H9 (cell line): ENCODE results near the gene KRTAP4-5. TPM values are rescaled to one million over a fixed set of nuclear protein-coding genes. Genes with fewer than 3 reads are reported as not detected.

Experiments used
- DNase-seq: peaks from one replicate; pipeline ENCODE4 v3.0.0-alpha.2; 2017
- H2AFZ ChIP-seq: one replicate; pipeline ENCODE4 v1.6.1; 2013; ENCODE audit warnings: mild to moderate bottlenecking, low read length, control low read depth, moderate library complexity
- H2AK5ac ChIP-seq: 2 replicates; pipeline ENCODE4 v1.6.1; 2013; ENCODE audit warnings: low read length, control low read depth, mixed read lengths; ENCODE audit not compliant: insufficient read length
- H2BK120ac ChIP-seq: one replicate; pipeline ENCODE4 v1.6.1; 2013; ENCODE audit warnings: low read depth, mild to moderate bottlenecking, low read length, control low read depth, inconsistent platforms; ENCODE audit not compliant: poor library complexity, severe bottlenecking
- H2BK12ac ChIP-seq: 2 replicates; pipeline ENCODE4 v1.6.1; 2013; ENCODE audit warnings: low read length, control low read depth, mixed read lengths, low read depth; ENCODE audit not compliant: insufficient read length
- H2BK15ac ChIP-seq: 2 replicates; pipeline ENCODE4 v1.6.1; 2013; ENCODE audit warnings: low read depth, low read length, control low read depth
- H2BK20ac ChIP-seq: one replicate; pipeline ENCODE4 v1.6.1; 2013; ENCODE audit warnings: low read depth, mild to moderate bottlenecking, low read length, control low read depth, inconsistent platforms; ENCODE audit not compliant: poor library complexity, severe bottlenecking
- H2BK5ac ChIP-seq: 2 replicates; pipeline ENCODE4 v1.6.1; 2013; ENCODE audit warnings: low read length, control low read depth, mixed read lengths; ENCODE audit not compliant: insufficient read length
- H3K14ac ChIP-seq: 2 replicates; pipeline ENCODE4 v1.6.1; 2013; ENCODE audit warnings: low read length, control low read depth; ENCODE audit not compliant: insufficient read depth
- H3K18ac ChIP-seq: 2 replicates; pipeline ENCODE4 v1.6.1; 2013; ENCODE audit warnings: low read depth, mild to moderate bottlenecking, mixed read lengths, low read length, control low read depth; ENCODE audit not compliant: insufficient read length
- H3K23ac ChIP-seq: 2 replicates; pipeline ENCODE4 v1.6.1; 2013; ENCODE audit warnings: low read length, control low read depth, mixed read lengths, low read depth; ENCODE audit not compliant: insufficient read length
- H3K23me2 ChIP-seq: 2 replicates; pipeline ENCODE4 v1.6.1; 2013; ENCODE audit warnings: low read depth, mild to moderate bottlenecking, mixed read lengths, low read length, control low read depth; ENCODE audit not compliant: insufficient read length, poor library complexity, severe bottlenecking
- H3K27ac ChIP-seq: 2 replicates; pipeline ENCODE4 v1.5.1; 2013; ENCODE audit warnings: low read length, control low read depth, mixed read lengths, low read depth; ENCODE audit not compliant: insufficient read length
- H3K27me3 ChIP-seq: 2 replicates; pipeline ENCODE4 v1.6.1; 2013; ENCODE audit warnings: low read length, control low read depth, inconsistent platforms; ENCODE audit not compliant: insufficient read depth
- H3K4ac ChIP-seq: 2 replicates; pipeline ENCODE4 v1.6.1; 2013; ENCODE audit warnings: low read depth, mild to moderate bottlenecking, control low read depth, inconsistent platforms, low read length, moderate library complexity
- H3K4me1 ChIP-seq: 2 replicates; pipeline ENCODE4 v1.6.1; 2013; ENCODE audit warnings: low read length, control low read depth, inconsistent platforms; ENCODE audit not compliant: insufficient read depth
- H3K4me2 ChIP-seq: 2 replicates; pipeline ENCODE4 v1.6.1; 2013; ENCODE audit warnings: low read length, control low read depth, mixed read lengths; ENCODE audit not compliant: insufficient read length, insufficient read depth
- H3K56ac ChIP-seq: 2 replicates; pipeline ENCODE4 v1.6.1; 2013; ENCODE audit warnings: low read depth, mild to moderate bottlenecking, mixed read lengths, low read length, control low read depth; ENCODE audit not compliant: insufficient read length
- H3K79me1 ChIP-seq: 2 replicates; pipeline ENCODE4 v1.6.1; 2013; ENCODE audit warnings: low read depth, mild to moderate bottlenecking, moderate library complexity, low read length, control low read depth, inconsistent platforms; ENCODE audit not compliant: insufficient read depth, poor library complexity, severe bottlenecking
- H3K79me2 ChIP-seq: 2 replicates; pipeline ENCODE4 v1.6.1; 2013; ENCODE audit warnings: low read length, control low read depth, inconsistent platforms; ENCODE audit not compliant: insufficient read depth
- H3K9ac ChIP-seq: 2 replicates; pipeline ENCODE4 v1.6.1; 2013; ENCODE audit warnings: low read length, control low read depth, mixed read lengths; ENCODE audit not compliant: insufficient read length; ENCODE audit errors: extremely low read depth
- H3K9me3 ChIP-seq: one replicate; pipeline ENCODE4 v1.6.1; 2013; ENCODE audit warnings: low read depth, low read length, inconsistent platforms; ENCODE audit not compliant: control insufficient read depth
- H3T11ph ChIP-seq: one replicate; pipeline ENCODE4 v1.6.1; 2013; ENCODE audit warnings: mild to moderate bottlenecking, low read length, control low read depth, inconsistent platforms
- H4K20me1 ChIP-seq: one replicate; pipeline ENCODE4 v1.6.1; 2013; ENCODE audit not compliant: control insufficient read depth, insufficient read length, insufficient read depth
- H4K5ac ChIP-seq: 2 replicates; pipeline ENCODE4 v1.6.1; 2013; ENCODE audit warnings: low read depth, mild to moderate bottlenecking, mixed read lengths, low read length, control low read depth; ENCODE audit not compliant: insufficient read length
- H4K8ac ChIP-seq: replicated peaks from 2 replicates; pipeline ENCODE4 v1.6.1; 2013; ENCODE audit warnings: low read length, control low read depth, mixed read lengths, low read depth; ENCODE audit not compliant: insufficient read length
- H4K91ac ChIP-seq: 2 replicates; pipeline ENCODE4 v1.6.1; 2013; ENCODE audit warnings: low read depth, mild to moderate bottlenecking, moderate library complexity, mixed read lengths, low read length, control low read depth; ENCODE audit not compliant: insufficient read length
- H3K27ac Mint-ChIP-seq, 3 experiments: 2 replicates in 2 of 3; 3 replicates in 1 of 3; pipeline ENCODE4 v1.8.0; 2020 to 2021; ENCODE audit warnings: mixed read lengths in 3 of 3, mild to moderate bottlenecking in 1 of 3, moderate library complexity in 1 of 3
- H3K27me3 Mint-ChIP-seq: 2 replicates; pipeline ENCODE4 v1.8.0; 2021; ENCODE audit warnings: low read depth, mild to moderate bottlenecking, moderate library complexity, mixed read lengths
- H3K36me3 Mint-ChIP-seq, 3 experiments: 2 replicates in 2 of 3; 3 replicates in 1 of 3; pipeline ENCODE4 v1.8.0; 2020 to 2021; ENCODE audit warnings: low read depth in 3 of 3, mixed read lengths in 3 of 3; ENCODE audit not compliant: insufficient read depth in 1 of 3
- H3K4me1 Mint-ChIP-seq, 2 experiments: 2 replicates each; pipeline ENCODE4 v1.8.0; 2020; ENCODE audit warnings: mixed read lengths in 2 of 2
- H3K4me3 Mint-ChIP-seq, 2 experiments: 2 replicates in 1 of 2; 3 replicates in 1 of 2; pipeline ENCODE4 v1.8.0; 2020 to 2021; ENCODE audit warnings: mild to moderate bottlenecking in 2 of 2, mixed read lengths in 2 of 2, moderate library complexity in 1 of 2
- H3K9me3 Mint-ChIP-seq, 2 experiments: 2 replicates in 1 of 2; 3 replicates in 1 of 2; pipeline ENCODE4 v1.8.0; 2020; ENCODE audit warnings: mild to moderate bottlenecking in 2 of 2, mixed read lengths in 2 of 2, moderate library complexity in 1 of 2
- WGBS: extraction: QIAGEN DNeasy Blood & Tissue Kit; methylation state at CpG from one replicate; pipeline ENCODE4 v1.1.7; 2013; ENCODE audit warnings: missing lambda C conversion rate, low lambda C conversion rate, mixed read lengths; ENCODE audit not compliant: insufficient read length; ENCODE audit errors: extremely low coverage; 5-methylcytosine and 5-hydroxymethylcytosine counted together
- total RNA-seq: library from RNA; stranded (reverse); gene quantifications from 2 replicates; pipeline ENCODE4 v1.2.1, GENCODE V29; 2021
- TF ChIP-seq, protein P1 (sequence below): fragments of 200-600 bp; sonication (generic); conservative IDR thresholded peaks from 3 replicates; pipeline ENCODE4 v1.8.0; 2021; ENCODE audit warnings: antibody characterized with exemption, mild to moderate bottlenecking

KRTAP4-5 gene
- total RNA-seq, 1 experiment from 2014 or later = not detected

DNA sequence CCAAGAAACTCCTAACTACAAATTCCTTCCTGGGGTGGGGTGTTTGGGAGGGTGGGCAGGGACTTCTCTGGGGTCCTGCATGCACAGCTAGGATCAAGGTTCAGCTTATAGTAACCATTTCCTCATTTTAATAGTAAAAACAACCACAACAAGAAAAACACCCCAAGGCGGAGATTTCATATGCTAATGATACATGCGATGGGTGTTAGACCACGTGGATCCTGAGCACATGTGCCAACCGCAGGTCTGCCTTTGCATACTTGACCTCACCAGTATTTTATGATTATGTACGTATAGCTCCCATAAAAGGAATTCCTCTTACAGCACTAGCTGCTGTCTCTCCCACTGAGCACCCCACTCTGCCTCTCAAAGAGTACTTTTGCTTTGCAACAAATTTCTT, 33.3 kb downstream of the KRTAP4-5 start:
- H3K4me3 Mint-ChIP-seq = no peak overlapping the region
- no peak overlapping the region for H3K27ac Mint-ChIP-seq
- no peak overlapping the region for H4K91ac ChIP-seq
- H3K9me3 Mint-ChIP-seq = peaks cover 21 to 36% of the 10 kb centered on the region in 2 experiments
- no peak overlapping the region for H2BK15ac ChIP-seq
- H3K79me1 ChIP-seq = no peaks in the 10 kb centered on the region
- no peaks in the 10 kb centered on the region for H3K27me3 ChIP-seq
- H3K18ac ChIP-seq = no peak overlapping the region
- H3K4me1 Mint-ChIP-seq = peaks cover 28 to 30% of the 10 kb centered on the region in 2 experiments
- no peak overlapping the region for H3K4me2 ChIP-seq
- H2AK5ac ChIP-seq = no peak overlapping the region
- H4K5ac ChIP-seq = no peak overlapping the region
- no peaks in the 10 kb centered on the region for H3K79me2 ChIP-seq
- H3K56ac ChIP-seq = no peak overlapping the region
- no peak overlapping the region for H3K4ac ChIP-seq
- no peak overlapping the region for H3T11ph ChIP-seq
- H3K4me1 ChIP-seq = no peaks in the 10 kb centered on the region
- H3K23me2 ChIP-seq = no peaks in the 10 kb centered on the region
- no peak overlapping the region for H2BK12ac ChIP-seq
- H3K27me3 Mint-ChIP-seq = no peaks in the 10 kb centered on the region
- no peak overlapping the region for H2BK5ac ChIP-seq
- H3K9me3 ChIP-seq = peaks cover 4% of the 10 kb centered on the region
- H3K9ac ChIP-seq = no peak overlapping the region
- H3K14ac ChIP-seq = no peak overlapping the region
- no CpG with 5 or more reads among the region's 5 CpGs for WGBS
- H3K27ac ChIP-seq = no peak overlapping the region
- H2BK20ac ChIP-seq = no peak overlapping the region
- TF ChIP-seq, protein P1, sequence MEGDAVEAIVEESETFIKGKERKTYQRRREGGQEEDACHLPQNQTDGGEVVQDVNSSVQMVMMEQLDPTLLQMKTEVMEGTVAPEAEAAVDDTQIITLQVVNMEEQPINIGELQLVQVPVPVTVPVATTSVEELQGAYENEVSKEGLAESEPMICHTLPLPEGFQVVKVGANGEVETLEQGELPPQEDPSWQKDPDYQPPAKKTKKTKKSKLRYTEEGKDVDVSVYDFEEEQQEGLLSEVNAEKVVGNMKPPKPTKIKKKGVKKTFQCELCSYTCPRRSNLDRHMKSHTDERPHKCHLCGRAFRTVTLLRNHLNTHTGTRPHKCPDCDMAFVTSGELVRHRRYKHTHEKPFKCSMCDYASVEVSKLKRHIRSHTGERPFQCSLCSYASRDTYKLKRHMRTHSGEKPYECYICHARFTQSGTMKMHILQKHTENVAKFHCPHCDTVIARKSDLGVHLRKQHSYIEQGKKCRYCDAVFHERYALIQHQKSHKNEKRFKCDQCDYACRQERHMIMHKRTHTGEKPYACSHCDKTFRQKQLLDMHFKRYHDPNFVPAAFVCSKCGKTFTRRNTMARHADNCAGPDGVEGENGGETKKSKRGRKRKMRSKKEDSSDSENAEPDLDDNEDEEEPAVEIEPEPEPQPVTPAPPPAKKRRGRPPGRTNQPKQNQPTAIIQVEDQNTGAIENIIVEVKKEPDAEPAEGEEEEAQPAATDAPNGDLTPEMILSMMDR = no peak
- no peak for DNase-seq
- H3K36me3 Mint-ChIP-seq = peaks cover 8 to 15% (median 8%) of the 10 kb centered on the region in 3 experiments
- H4K8ac ChIP-seq = no peak overlapping the region
- no peak overlapping the region for H3K23ac ChIP-seq
- no peaks in the 10 kb centered on the region for H4K20me1 ChIP-seq
- no peak overlapping the region for H2AFZ ChIP-seq
- H2BK120ac ChIP-seq = no peak overlapping the region
